Measurements from ENCODE around the gene PARD3. TPM values are rescaled to one million over a fixed set of nuclear protein-coding genes. Genes with fewer than 3 reads are reported as not detected.

Gene PARD3
- total RNA-seq, 1 donor from 2014 or later = 76.4 TPM

DNA sequence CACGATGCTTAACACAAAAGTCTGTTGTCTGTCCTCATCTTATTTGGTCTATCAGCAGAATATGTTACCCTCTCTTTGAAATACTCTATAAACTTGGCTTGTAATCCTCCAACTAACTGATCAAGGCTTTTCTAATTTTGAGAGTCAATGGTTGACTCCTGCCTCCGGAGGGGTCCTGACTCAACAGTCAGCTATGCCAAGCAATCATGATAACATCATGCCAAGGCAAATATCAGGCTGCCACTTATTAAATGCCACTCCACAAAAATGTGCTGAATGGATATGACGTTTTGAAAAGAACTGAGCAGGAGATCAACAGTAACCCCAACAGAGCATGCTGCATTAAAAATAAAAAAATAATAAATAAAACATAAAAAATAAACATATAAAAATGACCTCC lies 116.1 kb downstream of the PARD3 start:
- Histone ChIP-seq H3K27me3 (ENCODE audit: control insufficient read depth, insufficient read depth, low read length) (no peaks in the 10 kb centered on the region), H3K4me3 (ENCODE audit: low read depth, low read length) (no peak overlapping the region), H3K36me3 (ENCODE audit: control insufficient read depth, insufficient read depth, low read length) (no peaks in the 10 kb centered on the region)
- peak; percentile 69 for DNase-seq (ENCODE audit: low read depth)
- TF ChIP-seq, protein P1, sequence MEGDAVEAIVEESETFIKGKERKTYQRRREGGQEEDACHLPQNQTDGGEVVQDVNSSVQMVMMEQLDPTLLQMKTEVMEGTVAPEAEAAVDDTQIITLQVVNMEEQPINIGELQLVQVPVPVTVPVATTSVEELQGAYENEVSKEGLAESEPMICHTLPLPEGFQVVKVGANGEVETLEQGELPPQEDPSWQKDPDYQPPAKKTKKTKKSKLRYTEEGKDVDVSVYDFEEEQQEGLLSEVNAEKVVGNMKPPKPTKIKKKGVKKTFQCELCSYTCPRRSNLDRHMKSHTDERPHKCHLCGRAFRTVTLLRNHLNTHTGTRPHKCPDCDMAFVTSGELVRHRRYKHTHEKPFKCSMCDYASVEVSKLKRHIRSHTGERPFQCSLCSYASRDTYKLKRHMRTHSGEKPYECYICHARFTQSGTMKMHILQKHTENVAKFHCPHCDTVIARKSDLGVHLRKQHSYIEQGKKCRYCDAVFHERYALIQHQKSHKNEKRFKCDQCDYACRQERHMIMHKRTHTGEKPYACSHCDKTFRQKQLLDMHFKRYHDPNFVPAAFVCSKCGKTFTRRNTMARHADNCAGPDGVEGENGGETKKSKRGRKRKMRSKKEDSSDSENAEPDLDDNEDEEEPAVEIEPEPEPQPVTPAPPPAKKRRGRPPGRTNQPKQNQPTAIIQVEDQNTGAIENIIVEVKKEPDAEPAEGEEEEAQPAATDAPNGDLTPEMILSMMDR (IDR thresholded peaks at IDR 0.05; ENCODE audit: insufficient read depth, low read length, poor library complexity, severe bottlenecking) = no peak

DNA sequence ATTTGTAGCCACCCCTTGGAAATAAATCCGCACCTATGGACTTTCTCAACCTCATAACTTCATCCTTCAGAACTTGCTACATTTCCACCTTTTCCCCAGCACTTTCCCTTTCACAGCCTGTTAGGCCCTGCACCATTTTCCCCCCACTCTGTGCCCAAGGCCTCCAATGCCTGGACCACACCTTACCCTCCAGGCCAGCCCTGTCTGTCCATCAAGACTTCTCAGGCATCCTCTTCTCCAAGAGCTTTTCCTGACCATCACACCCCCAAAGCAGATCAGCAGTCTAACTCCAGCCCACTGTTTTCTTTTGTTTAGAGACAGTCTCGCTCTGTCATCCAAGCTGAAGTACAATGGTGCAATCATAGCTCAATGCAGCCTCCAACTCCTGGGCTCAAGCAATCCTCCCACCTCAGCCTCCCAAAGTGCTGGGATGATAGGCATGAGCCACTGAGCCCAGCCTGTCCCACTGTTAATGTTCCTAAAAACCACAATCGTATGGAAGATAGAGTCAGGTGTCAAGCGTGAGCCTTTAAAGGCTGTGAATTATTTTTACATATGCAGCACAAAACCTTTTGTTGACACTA lies 116.8 kb downstream of the PARD3 start:
- TF ChIP-seq, protein P1 (IDR thresholded peaks at IDR 0.05; ENCODE audit: insufficient read depth, low read length, poor library complexity, severe bottlenecking) = no peak
- DNase-seq (ENCODE audit: low read depth) = no peak
- H3K36me3 ChIP-seq (ENCODE audit: control insufficient read depth, insufficient read depth, low read length) = no peaks in the 10 kb centered on the region
- H3K27me3 ChIP-seq (ENCODE audit: control insufficient read depth, insufficient read depth, low read length) = no peaks in the 10 kb centered on the region
- H3K4me3 ChIP-seq (ENCODE audit: low read depth, low read length) = no peak overlapping the region

DNA sequence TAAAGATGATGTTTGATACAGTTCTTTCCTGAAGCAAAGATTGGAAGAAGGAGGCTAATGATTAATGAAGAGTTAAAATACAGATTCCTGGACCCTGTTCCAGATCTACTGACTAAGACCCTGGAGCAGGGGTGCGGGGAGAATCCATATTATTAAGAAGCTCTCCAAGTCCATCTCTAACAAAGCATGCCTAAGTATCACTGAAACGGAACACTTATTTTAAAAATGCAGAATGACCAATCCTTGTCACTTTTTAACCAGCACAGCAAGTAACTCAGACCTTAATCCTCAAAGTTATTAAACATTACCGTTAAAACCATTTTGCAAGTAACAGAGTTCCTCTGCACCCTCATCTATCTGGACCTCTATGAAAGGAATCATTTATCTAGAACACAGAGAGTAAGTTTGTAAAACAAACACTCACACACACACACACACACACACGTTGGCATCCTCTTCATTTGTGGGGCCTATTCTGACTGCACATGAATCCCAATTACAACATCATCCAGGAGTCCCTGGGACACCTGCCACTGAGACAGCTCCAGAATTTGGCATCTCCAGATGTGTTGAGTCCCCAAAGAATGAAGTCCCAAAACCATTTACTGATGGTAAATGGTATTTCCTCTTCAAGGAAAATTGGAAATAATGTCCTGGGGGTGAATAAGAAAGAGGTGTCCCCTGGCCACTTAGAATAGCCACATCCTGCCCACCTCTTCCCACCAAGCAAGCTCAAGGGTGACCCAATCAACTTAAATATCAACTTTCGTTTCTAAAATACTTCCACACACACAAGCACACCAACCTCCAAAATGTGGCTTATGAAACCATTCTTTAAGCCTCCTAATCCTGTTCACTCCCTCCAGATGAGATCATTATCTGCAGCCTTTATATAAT lies 117.5 kb downstream of the PARD3 start:
- TF ChIP-seq, protein P1 (IDR thresholded peaks at IDR 0.05; ENCODE audit: insufficient read depth, low read length, poor library complexity, severe bottlenecking) = no peak
- peak; percentile 81 for DNase-seq (ENCODE audit: low read depth)
- no peaks in the 10 kb centered on the region for H3K36me3 ChIP-seq (ENCODE audit: control insufficient read depth, insufficient read depth, low read length)
- H3K27me3 ChIP-seq (ENCODE audit: control insufficient read depth, insufficient read depth, low read length) = no peaks in the 10 kb centered on the region
- no peak overlapping the region for H3K4me3 ChIP-seq (ENCODE audit: low read depth, low read length)

DNA sequence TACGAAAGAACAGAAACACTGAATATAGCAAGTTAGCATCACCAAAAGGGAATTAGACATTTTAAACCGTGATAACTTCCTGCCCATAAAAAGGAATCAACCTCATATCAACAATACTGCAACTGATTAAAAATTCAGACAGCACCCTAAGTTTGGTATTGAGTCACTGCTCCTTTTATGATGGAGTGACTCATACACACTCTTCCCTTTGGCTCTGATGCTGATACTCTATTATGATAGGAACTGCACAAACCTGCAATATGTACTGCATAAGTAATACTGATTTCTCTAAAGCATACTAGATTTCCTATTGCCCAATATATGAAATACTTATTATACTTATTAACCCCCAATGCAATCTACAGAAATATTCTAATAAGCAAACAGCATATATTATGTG lies 118.7 kb downstream of the PARD3 start:
- TF ChIP-seq, protein P1 (IDR thresholded peaks at IDR 0.05; ENCODE audit: insufficient read depth, low read length, poor library complexity, severe bottlenecking) = no peak
- peak; percentile 51 for DNase-seq (ENCODE audit: low read depth)
- Histone ChIP-seq H3K4me3 (ENCODE audit: low read depth, low read length) (no peak overlapping the region), H3K36me3 (ENCODE audit: control insufficient read depth, insufficient read depth, low read length) (no peaks in the 10 kb centered on the region), H3K27me3 (ENCODE audit: control insufficient read depth, insufficient read depth, low read length) (no peaks in the 10 kb centered on the region)

DNA sequence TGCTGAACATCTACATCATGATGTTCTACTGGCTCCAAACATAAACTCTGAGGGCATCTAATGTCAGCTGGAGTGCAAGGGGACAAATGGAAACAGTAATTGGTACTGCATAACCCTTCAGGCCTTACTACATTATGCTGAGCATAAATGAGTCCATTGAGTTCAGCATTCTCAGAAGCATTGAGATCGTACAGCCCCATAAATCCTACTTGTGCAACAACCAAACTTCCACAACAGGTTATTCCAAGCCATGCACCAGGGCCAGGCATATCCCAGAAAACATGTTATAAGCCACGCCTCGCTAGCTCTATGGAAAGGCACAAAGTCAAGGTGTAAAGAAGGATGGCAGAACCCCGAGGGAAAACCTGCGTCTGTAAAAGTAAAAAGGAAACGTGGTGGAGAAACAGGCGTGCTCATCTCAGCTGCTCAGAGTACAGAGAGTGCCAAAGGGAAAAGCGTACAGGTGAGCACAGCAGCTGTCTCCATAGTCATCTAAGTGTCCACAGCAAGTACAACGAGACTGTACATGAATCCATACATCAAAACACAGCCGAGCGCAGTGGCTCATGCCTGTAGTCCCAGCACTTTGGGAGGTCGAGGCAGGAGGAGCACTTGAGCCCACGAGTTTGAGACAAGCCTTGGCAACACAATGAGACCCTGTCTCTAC lies 124.6 kb downstream of the PARD3 start:
- no peak overlapping the region for H3K4me3 ChIP-seq (ENCODE audit: low read depth, low read length)
- no peak for DNase-seq (ENCODE audit: low read depth)
- TF ChIP-seq, protein P1 (IDR thresholded peaks at IDR 0.05; ENCODE audit: insufficient read depth, low read length, poor library complexity, severe bottlenecking) = no peak
- H3K27me3 ChIP-seq (ENCODE audit: control insufficient read depth, insufficient read depth, low read length) = no peaks in the 10 kb centered on the region
- H3K36me3 ChIP-seq (ENCODE audit: control insufficient read depth, insufficient read depth, low read length) = no peaks in the 10 kb centered on the region

All from kidney epithelial cell (primary cell).